Cardiac ventricle fibroblast (primary cell): Measurements from ENCODE around the gene MPZ. TPM values are rescaled to one million over a fixed set of nuclear protein-coding genes. Genes with fewer than 3 reads are reported as not detected.

Experiments
- total RNA-seq: library from RNA; depleted of rRNA; stranded (reverse); fragments of >200 nt; gene quantifications from 2 replicates; pipeline ENCODE4 v1.2.3, GENCODE V29; 2015

The MPZ gene
- total RNA-seq, result 0.44 and 0.50 TPM in 2 replicates

GRCh38 chr1:161309868-161310267 lies at the start of gene MPZ:
Gene MPZ, minus strand, starts transcription at chr1:161309968. Its CDS starts 63 bp downstream, at chr1:161309905.

DNA sequence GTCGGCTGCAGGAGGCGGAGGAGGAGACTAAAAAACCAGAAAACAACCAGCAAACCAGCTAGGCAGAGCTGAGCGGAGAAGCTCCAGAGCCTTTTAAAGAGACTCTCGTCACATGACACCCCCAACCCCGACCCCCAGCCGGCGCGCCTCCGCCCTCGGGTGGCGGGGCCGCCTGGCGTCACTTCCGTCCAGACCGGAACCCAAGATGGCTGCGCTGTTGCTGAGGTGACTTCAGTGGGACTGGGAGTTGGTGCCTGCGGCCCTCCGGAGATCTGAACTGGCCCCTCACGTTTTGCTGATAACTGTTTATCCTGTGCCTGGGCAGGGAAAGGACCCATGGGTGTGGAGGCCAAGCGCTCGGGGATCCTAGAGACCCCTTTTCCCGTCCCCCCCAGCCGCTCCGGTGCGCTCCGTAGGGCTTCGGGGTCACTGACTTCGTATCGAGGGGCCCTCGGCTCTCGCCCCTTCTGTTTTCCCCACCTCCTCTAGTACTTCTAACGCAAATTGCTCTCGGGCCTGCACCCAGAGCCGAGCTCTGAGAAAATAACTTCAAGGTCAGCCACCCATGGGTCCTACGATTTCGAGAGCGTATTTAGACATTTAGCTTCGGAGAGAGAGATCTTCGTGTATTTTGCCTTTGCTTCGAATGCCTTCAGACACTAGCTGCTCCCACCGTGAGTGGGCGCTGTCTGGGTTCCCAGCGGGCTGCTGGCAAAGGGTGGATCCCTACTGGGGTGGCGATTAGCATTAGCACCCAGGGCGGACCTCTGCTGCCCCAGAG lies 4.6 kb upstream of the MPZ start, which contains the start of gene SDHC:
SDHC (plus strand) TSS at position 181 of the 781 bp plus-strand sequence; CDS start at position 206, 25 bp downstream.

DNA sequence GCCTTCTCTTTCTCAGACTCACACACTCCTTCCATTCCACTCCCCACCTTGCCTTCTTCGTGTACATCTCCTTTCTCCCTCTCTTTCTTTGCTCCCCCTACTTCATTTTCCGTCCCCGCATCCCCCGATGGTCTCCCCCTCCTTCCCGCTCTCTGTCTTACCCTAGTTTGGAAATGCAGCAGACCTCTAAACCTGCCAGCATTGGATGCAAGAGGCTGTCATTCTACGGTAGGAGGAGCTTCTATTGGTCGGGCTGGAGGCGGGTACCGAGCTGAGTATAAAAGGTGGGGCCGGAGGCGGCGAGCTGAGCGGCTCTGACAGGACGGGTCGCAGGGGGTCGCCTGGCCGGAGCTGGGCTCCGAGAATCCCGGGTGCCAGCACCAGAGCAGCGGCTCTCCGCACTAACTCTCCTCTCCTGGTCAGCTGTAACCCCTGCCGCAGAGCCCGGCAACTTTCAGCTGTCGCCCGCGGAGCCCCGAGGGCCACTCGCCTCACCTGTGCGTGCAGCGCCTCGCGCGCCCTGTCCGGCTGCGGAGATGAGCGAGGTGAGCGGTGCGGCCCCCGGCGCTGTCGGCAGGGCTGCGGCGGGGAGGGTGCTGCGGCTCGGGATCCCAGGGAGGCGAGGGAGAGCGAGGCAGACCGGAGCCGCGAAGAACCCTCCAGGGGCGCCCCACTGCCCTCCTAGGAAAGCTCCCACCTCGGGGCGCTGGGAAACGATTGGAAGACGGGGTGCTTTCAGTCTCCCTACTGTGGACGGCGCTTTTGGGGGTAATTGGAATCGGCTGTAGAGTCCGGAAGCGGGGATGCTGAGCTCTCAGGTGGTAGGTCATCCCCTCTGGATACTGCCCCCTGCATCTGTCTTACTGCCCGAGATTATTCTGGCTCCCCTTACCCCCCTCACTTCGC lies 51.1 kb downstream of the MPZ start, which contains the start of gene PCP4L1:
PCP4L1 (plus strand) TSS at position 307 of the 906 bp plus-strand sequence; CDS start at position 537, 230 bp downstream.

Other genes with a start within 250 kb of the MPZ start
- gene ARHGAP30, start 240.1 kb downstream of the MPZ start, total RNA-seq, result not detected in 2 replicates
- 0.10 TPM in 1 of 2 replicates, not detected in the other for gene NECTIN4, start 220.4 kb downstream of the MPZ start, total RNA-seq
- 2.0 and 2.6 TPM in 2 replicates for gene KLHDC9, start 211.6 kb downstream of the MPZ start, total RNA-seq
- 34.9 and 36.8 TPM in 2 replicates for gene PFDN2, start 191.9 kb downstream of the MPZ start, total RNA-seq
- gene NIT1, start 191.9 kb downstream of the MPZ start, total RNA-seq, result 12.6 and 18.6 TPM in 2 replicates
- 26.5 and 28.1 TPM in 2 replicates for gene DEDD, start 177.3 kb downstream of the MPZ start, total RNA-seq
- gene UFC1, start 156.0 kb downstream of the MPZ start, total RNA-seq, result 79.6 and 90.7 TPM in 2 replicates
- gene USP21, start 150.5 kb downstream of the MPZ start, total RNA-seq, result 11.8 and 16.2 TPM in 2 replicates
- 6.2 and 7.9 TPM in 2 replicates for gene PPOX, start 143.5 kb downstream of the MPZ start, total RNA-seq
- 17.4 and 22.2 TPM in 2 replicates for gene B4GALT3, start 132.5 kb downstream of the MPZ start, total RNA-seq
- gene ADAMTS4, start 110.9 kb downstream of the MPZ start, total RNA-seq, result 2.2 and 3.6 TPM in 2 replicates
- gene NDUFS2, start 107.6 kb downstream of the MPZ start, total RNA-seq, result 73.1 and 95.8 TPM in 2 replicates
- not detected in 2 replicates for gene FCER1G, start 94.7 kb downstream of the MPZ start, total RNA-seq
- gene APOA2, start 86.3 kb downstream of the MPZ start, total RNA-seq, result not detected in 2 replicates
- gene TOMM40L, start 83.9 kb downstream of the MPZ start, total RNA-seq, result 2.7 and 5.8 TPM in 2 replicates
- gene NR1I3, start 71.8 kb downstream of the MPZ start, total RNA-seq, result not detected in 2 replicates
- gene PCP4L1, start 51.2 kb downstream of the MPZ start, total RNA-seq, result not detected in 2 replicates
- 133 and 154 TPM in 2 replicates for gene SDHC, start 4.4 kb upstream of the MPZ start, total RNA-seq
- gene CFAP126, start 57.9 kb upstream of the MPZ start, total RNA-seq, result not detected in 2 replicates
- gene FCGR2A, start 195.5 kb upstream of the MPZ start, total RNA-seq, result not detected in 2 replicates
- 0.05 TPM in 1 of 2 replicates, not detected in the other for gene HSPA6, start 214.6 kb upstream of the MPZ start, total RNA-seq
- not detected in 2 replicates for gene FCGR3A, start 239.8 kb upstream of the MPZ start, total RNA-seq